GM12892 (cell line): ENCODE data around the gene RND3.

Source experiments
- POLR2A ChIP-seq: IDR thresholded peaks from 2 replicates; pipeline ENCODE4 v1.6.1; 2011; ENCODE audit warnings: low read depth, low read length, control low read depth
- POLR2AphosphoS5 ChIP-seq: IDR thresholded peaks from 2 replicates; pipeline ENCODE4 v1.6.1; 2011; ENCODE audit warnings: low read depth, low read length, control low read depth
- TAF1 ChIP-seq: IDR thresholded peaks from 2 replicates; pipeline ENCODE4 v1.6.1; 2011; ENCODE audit warnings: low read depth, mild to moderate bottlenecking, control low read depth, low read length, borderline replicate concordance

DNA sequence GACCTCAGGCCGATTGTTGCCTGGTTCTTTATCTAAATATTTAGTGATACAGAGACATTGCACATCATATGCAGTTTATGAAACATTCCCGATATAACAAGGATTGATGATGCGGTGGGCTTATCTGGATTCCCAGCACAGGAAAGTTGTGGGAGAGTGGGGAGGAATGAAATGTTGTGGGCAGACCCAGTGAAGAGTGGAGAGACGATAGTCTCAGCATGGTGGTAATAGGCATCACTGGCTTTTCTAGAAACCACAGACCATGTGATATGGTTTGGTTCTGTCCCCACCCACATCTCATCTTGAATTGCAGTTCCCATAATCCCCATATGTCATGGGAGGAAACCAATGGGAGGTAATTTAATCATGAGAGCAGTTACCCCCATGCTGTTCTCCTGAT, 34.8 kb upstream of the RND3 start:
- no peak for TF ChIP-seq POLR2A
- no peak for TF ChIP-seq TAF1
- TF ChIP-seq POLR2AphosphoS5 = no peak
